ENCODE results near the gene PPP1R12A. TPM values are rescaled to one million over a fixed set of nuclear protein-coding genes. Genes with fewer than 3 reads are reported as not detected.

The PPP1R12A gene
- total RNA-seq, 4 donors from 2014 or later, result 82.6 to 128 (median 87.4) TPM

DNA sequence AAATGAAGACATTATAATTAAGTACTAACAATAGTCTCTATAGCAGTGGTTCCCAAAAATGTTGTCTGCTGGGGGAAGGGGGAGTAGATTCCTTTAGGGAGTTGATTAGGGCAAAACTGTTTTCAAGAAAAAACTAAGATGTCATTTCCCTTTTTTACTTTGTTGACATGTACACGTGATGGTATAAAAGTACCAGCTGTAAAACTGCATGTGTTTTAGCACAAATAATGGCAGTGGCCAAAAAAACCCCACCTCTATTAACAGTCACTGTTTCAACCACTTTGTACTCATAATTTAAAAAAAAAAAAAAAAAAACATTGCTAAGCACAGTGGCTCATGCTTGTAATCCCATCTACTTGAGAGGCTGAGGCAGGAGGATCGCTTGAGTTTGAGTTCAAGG, 61.7 kb downstream of the PPP1R12A start:
- no peak for TF ChIP-seq CTCF (IDR thresholded peaks at IDR 0.05; ENCODE audit: low read depth)

GRCh38 chr12:79871621-79872020, 63.3 kb downstream of the PPP1R12A start:
- no peak for TF ChIP-seq CTCF (IDR thresholded peaks at IDR 0.05; ENCODE audit: low read depth)

DNA sequence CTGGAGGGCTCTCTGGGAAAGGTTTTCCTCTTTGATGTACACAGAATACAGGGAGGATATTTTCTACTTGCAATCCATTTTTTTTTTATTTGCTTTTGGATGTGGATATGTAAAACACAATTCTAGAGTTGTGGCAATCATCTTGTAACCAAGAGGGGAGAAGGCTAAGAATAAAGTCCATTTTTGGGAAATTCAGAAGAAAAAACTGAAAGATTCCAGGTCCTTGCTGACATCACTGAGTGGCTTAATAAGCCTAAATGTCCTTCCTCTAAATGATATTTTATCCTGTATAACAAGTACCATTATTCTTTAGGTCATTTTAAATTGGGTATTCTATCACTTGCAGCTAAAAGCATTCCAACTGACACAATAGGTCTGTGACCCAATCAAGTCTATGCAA, 64.0 kb downstream of the PPP1R12A start:
- TF ChIP-seq CTCF (IDR thresholded peaks at IDR 0.05; ENCODE audit: low read depth), result no peak

DNA sequence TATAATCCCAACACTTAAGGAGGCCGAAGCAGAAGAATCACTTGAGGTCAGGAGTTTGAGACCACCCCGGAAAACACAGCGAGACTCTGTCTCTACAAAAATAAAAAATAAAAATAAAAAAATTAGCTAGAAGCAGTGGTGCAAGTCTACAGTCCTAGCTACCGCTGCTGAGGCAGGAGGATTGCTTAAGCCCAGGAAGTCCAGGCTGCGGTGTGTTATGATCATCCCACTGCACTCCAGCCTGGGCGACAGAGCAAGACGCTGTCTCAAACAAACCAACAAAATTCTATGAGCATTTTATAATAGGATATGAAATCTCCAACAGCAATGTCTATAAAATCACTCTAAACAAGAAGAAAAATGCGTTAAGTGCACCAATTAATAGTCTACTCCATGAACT, 75.3 kb downstream of the PPP1R12A start:
- TF ChIP-seq CTCF (IDR thresholded peaks at IDR 0.05; ENCODE audit: low read depth), result no peak

- no peak for TF ChIP-seq CTCF (IDR thresholded peaks at IDR 0.05; ENCODE audit: low read depth)
These were observed 76.4 kb downstream of the PPP1R12A start for GRCh38 chr12:79858518-79858917.

DNA sequence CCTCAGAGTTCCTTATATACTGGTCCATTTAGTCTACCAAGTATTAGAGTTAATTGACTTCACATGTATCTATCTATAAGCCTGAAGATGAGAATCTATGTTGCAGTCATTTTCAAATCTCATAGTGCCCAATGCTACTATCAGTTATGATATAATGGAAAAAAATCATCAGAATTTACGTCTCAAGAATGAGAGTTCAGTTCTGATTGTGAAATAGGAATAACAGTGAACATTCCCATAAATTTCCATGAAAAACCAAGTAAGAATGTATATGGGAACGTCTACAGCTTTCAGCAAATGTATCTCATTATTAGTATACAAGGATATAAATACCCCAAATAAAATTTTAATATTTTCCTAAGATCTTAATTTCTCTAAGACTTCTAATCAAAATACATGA, 77.2 kb downstream of the PPP1R12A start:
- TF ChIP-seq CTCF (IDR thresholded peaks at IDR 0.05; ENCODE audit: low read depth), result no peak

GRCh38 chr12:79850610-79851299, 84.1 kb downstream of the PPP1R12A start:
- no peak for TF ChIP-seq CTCF (IDR thresholded peaks at IDR 0.05; ENCODE audit: low read depth)

Measured in subcutaneous adipose tissue (tissue), 4 donors.